Cerebellar cortex (tissue), 1 donor: Measurements from ENCODE around the gene RPS29.
"Not testable (repeated sequence)": the region's sequence is repeated elsewhere in the genome, so short reads cannot be mapped to it uniquely, and the experiment has no call there.

Experiments
- DNase-seq: peaks from one replicate; pipeline ENCODE4 v3.0.0-alpha.2; 2015; ENCODE audit warnings: low spot score

RPS29 gene

DNA sequence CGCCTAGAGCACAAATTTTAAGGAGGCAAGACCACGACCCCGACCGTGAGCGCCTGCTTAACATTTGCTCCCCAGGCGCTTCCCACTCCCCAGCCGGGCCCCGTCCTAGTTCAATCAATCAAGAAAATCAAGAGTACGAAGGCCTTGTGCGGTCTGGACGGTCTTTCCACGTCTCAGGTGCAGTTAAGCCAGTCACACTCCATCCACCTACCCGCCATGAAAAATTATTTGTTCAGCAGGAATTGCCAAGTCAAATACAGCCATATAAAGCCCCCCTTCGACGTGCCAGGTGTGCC lies 12.0 kb upstream of the RPS29 start:
- DNase-seq, result no peak

DNA sequence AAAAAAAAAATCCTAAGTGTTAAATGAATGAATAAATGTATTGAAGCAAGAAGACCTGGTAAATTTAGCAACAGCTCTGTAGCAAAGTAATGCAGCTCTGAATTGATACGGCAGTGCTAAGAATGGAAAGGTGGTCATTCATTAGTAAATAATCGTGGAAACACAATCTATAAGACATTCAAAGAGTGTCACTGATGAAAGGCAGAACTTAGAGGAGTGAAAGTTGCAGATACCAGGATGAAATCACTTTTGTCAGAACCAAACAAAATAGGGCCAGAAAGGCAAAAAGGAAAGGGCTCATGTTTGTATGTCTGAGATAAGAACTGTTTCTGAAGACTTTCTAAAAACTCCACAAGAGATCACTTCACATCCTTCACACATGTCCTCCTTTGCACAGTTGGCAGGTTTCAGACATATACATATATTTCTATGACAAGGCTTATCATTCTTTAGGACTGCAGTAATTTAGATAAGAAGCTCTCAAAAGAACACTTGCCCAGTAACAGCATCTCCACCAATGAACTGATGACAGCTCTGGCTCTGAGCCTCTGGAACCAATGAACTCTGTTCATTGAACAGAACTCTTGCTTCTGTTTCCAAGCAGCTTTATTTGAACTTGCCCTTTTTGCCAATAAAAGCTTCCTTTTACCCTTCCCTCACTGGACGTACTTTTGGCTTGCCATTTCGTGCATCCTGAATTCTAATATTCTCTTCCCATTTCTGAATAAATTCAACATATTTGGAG lies 8.3 kb upstream of the RPS29 start:
- peak; percentile 37 for DNase-seq

DNA sequence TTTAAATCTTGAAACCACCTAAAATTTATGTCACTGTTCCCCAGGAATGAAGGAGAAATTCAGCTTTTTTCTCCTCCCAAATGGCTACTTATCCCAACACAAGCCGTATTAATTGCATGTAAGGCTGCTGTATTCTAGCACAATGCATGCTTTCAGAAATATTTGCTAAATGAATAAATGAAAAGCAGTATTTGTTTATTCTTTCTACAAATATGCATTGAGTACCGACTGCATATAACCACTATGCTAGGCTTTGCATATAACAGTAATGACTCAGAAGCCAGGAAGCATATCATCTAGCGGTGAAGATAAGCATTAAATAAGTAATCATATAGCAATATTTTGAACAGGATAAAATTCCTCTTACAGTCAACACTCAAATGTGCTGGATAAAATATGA lies 6.8 kb upstream of the RPS29 start:
- DNase-seq, result no peak

DNA sequence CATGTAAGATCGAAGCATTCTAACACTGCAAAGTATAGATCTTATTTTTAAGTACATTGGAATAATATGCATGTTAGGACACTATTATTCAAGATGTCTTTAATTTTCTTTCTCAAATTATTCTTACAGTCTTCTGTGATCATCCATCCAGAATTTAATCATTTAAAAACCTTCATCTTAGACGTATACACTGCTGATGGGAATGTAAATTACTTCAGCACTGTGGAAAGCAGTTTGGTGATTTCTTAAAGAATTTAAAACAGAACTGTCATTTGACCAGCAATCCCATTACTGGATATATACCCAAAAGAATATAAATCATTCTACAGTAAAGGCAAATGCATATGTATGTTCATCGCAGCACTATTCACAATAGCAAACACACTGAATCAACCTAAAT lies 3.2 kb upstream of the RPS29 start:
- no peak for DNase-seq

DNA sequence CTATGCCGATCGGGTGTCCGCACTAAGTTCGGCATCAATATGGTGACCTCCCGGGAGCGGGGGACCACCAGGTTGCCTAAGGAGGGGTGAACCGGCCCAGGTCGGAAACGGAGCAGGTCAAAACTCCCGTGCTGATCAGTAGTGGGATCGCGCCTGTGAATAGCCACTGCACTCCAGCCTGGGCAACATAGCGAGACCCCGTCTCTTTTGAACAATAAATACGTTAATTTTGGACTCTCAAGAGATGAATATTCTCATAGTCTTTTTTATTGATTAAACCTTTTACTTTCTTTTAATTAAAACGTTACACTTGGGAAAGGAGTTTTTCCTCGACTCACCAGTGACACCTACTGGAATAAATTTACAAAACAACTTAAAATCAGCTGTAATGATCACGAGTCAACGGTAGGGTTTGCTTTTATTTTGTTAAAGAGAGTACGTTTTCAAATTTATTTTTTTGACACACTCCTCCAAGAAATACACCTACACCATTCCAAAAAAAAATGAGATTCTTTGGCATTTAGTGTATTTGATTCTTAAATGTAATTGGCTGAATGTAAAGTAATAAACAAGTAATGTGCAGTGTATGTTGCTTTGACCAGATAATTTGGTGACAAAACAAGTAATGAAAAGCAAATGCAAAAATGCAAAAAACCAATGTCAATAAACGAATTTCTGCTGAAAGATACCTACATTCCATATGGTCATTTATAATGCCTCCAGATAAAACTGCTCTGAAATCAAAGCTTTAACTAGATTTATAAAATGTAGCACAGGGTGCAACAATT lies 687 bp upstream of the RPS29 start:
- DNase-seq, result peak; percentile 69

DNA sequence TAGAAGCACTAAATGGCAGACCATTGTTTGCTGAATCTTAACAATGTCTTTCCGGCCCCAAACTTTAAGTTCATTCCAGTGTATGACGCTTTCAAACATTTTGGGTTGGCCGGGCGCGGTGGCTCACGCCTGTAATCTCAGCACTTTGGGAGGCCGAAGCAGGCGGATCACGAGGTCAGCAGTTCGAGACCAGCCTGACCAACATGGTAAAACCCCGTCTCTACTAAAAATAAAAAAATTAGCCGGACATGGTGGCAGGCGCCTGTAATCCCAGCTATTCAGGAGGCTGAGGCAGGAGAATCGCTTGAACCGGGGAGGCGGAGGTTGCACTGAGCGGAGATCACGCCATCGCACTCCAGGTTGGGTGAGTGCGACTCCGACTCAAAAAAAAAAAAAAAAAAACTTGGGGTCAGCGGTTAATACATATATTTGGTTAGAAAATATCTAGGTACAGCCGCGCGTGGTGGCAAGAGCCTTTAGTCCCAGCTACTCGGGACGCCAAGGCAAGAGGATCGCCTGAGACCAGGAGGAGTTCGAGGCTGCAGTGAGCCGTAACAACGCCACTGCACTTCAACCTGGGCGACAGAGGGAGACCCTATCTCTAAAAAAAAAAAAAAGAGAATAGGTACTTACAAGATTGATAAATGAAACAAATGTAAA lies 1.1 kb downstream of the RPS29 start:
- not testable (repeated sequence) for DNase-seq

DNA sequence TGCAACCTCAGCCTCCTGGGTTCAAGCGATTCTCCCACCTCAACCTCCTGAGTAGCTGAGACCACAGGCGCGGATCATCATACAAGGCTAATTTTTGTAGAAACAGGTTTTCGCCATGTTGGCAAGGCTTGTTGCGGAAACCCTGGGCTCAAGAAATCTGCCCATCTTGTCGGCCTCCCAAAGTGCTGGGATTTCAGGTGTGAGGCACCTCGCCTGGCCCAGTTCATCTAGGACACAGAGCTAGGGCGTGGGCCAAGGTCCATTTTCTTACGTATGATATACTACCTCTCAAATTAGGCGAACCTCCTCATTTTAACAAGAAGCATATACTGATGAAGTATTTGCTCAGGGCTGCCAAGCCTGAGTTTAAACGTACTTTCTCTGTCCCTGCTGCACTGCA lies 2.1 kb downstream of the RPS29 start:
- DNase-seq, result no peak

DNA sequence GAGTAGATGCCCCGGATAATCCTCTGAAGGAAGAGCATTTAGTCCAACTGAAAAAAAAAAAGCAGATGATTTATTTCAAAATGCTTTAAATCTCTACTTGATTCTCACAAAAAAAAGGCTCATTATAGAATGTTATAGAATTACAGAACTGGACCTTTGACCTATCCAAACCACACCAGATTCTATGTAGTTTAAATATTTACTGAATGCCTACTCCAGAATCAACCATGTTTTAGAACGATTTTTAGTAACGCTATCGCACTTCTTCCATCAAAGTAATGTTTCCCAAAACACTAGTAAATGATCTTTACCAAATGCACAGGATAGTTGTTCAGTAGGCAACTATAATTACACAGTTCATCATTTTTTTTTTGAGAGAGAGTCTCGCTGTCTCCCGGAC lies 2.6 kb downstream of the RPS29 start:
- no peak for DNase-seq

DNA sequence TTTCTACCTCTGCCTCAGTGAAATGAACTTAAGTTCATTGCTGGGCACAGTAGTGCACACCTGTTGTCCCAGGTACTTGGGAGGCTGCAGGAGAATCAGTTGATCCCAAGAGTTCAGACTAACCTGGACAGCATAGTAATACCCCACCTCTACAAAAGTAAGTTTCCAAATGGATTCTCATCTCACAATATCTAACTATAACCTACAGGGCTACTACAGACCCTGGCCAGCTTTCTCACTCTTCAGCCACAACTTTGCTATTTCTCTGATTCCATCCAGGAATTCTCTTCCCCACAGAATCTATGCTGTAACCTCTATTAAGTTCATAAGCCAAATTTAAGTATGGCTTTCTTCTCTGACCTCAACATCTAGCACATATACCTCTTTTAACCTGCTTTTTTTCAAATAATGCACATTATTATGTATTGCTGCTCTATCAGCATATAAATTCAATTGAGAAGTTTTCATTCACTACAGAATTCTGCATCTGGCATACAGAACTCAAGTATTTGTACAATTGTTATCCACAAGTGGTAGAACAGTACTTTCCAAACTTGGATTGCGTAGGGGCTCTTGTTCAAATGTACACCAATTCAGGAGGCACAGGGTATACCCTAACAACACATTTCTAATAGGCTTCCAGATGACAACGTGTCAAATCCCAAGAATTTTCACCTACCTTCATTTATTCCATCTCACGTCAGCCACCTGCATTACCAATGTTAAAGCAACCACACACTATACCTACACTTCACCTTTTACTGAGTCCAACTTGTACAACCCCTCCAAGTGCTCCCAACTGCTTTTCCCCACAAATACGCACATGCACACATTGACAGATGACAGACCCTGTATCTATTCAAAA lies 3.8 kb downstream of the RPS29 start:
- DNase-seq, result no peak

DNA sequence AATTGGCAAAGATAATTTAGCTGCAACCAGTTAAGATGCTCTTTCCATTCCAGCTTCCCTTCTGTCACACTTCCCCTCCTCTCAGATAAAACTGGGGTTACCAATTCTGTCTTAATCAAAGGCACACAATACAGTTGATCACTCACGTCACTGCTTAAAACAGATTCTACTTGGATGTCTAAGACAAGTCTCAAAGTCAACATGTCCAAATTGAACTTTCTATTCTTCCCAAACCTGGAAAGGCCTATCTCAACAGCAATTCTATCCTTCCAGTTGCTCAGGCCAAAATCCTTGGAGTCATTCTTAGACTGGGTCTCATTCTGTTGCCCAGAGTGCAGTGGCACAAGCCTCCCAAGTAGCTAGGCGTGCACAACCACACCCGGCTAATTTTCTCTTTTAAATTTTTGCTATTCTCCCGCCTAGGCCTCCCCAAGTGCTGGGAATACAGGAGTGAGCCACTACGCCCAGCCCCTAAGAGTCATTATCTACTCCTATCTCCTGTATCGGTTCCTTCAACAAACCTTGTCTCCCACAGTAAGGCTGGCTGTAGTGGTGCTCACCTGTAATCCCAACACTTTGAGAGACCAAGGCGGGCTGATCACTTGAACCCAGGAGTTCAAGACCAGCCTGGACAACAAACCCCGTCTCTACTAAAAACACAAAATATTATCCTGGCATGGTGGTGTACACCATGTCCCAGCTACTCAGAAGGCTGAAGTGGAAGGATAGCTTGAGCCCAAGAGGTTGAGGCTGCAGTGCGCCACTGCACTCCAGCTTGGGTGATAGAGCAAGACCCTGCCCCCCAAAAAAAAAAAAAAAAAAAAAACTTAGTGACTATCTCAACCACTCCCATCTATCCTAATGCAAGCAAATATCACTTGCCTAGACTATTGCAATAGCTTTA lies 4.7 kb downstream of the RPS29 start:
- peak; percentile 20 for DNase-seq

DNA sequence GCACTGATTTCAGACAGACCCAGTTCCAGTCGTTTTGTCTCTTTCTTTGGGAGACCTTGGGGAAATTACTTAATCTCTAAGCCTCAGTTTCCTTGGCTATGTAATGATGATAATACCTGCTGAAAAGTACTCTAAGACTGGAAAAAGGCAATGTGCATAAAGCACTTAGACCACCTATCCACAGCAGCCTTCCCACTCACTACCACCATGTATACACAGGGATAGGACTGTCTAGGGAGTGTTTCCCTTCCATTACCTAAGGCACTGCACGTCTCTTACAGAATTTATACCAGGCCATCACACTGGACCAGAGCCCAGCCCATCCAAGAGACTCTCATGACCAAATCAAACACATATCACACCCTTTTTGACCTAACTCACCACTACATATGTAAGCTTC lies 6.3 kb downstream of the RPS29 start:
- DNase-seq, result peak; percentile 16

DNA sequence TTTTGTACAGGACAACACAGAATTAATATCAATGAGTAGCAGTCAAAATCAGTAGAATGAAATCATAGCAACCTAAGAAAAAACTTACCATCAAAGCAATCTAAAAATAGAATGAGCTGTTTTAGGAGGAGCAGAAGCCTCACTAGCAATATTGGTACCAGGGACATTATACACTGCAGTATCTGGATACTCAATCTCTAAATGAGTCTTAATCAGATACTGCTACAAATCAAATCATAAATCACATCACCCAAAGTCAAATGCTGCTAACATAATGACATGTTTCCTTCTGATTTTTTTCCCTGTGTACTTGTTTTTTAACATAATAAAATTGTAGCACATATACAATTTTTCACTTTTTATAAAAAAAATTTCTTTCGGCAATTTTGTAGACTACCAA lies 8.0 kb downstream of the RPS29 start:
- DNase-seq, result no peak

DNA sequence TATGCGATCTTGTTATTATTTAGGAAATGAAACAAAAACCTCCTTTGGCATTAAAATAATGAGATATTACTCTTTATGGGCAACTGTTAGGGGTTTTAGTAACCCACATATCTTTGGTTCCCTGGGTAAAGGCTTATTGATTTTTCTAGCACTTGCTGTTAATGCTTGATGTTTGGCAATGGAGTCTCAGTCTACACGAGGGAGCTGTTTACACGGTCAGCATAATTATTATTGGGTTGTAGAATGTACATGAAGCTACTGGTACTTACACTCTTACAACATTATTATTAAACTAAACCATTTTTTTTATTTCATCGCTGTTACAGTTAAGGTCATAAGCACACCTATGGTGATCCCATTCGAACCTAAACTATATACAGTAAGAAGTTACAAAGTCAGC lies 12.1 kb downstream of the RPS29 start:
- no peak for DNase-seq

DNA sequence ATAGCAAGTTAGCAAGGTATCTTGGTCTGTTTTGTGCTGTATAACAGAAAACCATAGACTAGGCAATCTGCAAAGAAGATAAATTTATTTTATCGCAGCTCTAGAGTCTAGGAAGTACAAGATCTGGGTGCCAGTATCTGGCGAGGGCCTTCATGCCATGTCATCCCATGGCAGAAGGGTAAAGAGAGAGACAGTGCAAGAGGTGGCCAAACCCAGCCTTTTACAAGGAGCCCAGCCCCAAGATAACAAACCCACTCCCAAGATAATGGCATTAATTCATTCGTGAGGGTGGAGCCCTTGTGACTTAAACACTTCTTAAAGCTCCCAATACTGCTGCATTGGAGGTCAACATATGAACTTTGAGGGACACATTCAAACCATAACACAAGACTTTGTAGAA lies 16.9 kb downstream of the RPS29 start:
- no peak for DNase-seq

DNA sequence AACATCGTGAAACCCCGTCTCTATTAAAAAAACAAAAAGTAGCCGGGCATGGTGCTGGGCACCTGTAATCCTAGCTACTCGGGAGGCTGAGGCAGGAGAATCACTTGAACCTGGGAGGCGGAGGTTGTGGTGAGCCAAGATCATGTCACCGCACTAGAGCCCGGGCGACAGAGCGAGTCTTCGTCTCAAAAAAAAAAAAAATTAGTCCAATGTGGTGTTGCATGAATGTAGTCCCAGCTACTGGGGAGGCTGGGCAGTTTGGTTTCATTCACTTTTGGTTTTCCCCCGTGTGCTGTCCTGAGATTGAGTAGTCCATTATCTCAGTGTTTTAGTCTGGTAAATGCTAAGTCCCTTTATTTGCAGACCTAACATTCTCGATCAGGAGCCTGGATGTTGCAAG lies 19.5 kb downstream of the RPS29 start:
- DNase-seq, result no peak

DNA sequence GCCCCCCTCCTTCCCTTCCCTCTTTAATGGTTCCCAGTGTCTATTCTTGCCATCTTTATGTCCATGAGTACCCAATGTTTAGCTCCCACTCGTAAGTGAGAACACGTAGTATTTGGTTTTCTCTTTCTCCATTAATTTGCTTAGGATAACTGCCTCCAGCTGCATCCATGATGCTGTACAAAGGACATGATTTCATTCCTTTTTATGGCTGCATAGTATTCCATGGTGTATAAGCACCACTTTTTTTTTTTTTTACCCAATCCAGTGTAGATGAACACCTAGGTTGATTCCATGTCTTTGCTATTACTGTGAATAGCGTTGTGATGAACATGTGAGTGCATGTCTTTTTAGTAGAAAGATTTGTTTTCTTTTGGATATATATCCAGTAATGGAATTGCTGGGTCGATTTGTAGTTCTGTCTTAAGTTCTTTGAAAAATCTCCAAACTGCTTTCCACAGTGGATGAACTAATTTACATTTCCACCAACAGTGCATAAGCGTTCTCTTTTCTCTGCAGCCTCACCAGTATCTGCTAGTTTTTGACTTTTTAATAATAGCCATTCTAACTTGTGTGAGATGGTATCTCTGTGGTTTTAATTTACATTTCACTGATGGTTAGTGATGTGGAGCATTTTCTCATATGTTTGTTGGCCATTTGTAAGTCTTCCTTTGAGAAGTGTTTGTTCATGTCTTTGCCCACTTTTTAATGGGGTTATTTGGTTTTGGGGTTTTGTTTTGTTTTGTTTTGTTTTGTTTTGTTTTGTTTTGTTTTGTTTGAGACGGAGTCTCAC lies 26.0 kb downstream of the RPS29 start:
- DNase-seq, result no peak

DNA sequence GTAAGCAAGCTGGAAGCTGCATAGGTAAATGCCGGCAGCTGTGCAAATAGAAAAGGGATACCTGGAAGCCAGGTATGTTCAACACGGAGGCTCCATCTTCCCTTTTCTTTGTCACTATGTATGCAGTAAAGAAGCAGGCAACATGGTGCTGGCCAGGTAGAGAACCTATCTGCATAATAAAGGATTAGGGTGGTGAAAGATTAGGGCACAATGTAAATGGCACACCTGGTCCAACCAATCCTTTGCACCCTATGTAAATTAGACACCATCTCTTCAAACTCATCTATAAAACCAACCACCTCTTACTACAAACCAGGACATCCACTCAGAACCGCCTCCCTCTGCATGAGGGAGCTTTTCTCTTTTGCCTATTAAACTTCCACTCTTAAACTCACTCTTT lies 32.3 kb downstream of the RPS29 start:
- no peak for DNase-seq

DNA sequence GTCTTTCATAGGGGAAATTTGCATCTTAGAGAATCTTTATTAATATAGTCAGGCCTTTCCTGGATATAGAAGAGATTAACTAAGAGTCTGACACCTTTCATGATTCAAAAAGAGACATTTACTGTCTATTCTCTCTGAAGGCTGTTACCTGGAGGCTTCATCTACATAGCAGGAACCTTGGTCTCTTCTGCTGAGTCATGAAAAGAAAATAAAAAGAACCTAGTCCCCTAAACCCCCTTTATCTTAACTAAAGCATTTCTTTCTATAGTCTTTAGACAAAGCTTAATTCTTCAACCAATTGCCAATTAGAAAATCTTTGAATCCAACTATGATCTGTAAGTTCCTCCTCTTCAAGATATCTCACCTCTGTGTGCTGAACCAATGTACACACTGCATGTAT lies 33.1 kb downstream of the RPS29 start:
- no peak for DNase-seq

DNA sequence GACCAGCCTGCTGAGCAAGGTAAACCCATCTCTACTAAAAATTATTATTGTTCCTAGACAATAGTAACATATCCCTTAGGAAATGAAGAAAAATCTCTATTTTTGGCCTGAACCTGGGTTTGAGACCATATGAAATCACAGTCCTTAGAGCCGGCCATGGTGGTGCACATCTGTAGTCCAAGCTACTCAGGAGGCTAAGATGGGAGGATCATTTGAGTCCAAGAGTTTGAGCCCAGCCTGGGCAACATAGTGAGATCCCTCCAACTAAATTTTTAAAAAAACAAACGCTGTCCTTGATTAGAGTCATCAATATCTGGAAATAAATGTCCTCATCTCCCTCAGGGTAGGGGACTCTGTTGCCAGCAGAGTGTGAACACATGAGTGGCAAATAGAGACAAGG lies 34.6 kb downstream of the RPS29 start:
- no peak for DNase-seq
